IMR-90 (cell line): Measurements from ENCODE around the gene PRDM12. TPM values are rescaled to one million over a fixed set of nuclear protein-coding genes. Genes with fewer than 3 reads are reported as not detected.

Experiments
- ATAC-seq: fragments of 200-7000 bp; cut with Tn5 transposase; 2 replicates; pipeline ENCODE4 v1.9.1; 2020; ENCODE audit warnings: low read depth, mild to moderate bottlenecking, moderate library complexity
- BruUV-seq: library from RNA; stranded (reverse); fragments of 400-500 nt; replicated peaks from 2 replicates; lab custom pipeline; 2021; lab: Mats Ljungman, UMichigan
- CTCF ChIA-PET: fragments of 300-600 bp; formaldehyde crosslinking; extraction: SDS; loops from one replicate; lab custom pipeline; 2021; ENCODE audit warnings: antibody characterized with exemption; lab: Yijun Ruan, JAX
- POLR2A ChIA-PET: fragments of 300-600 bp; sonication (Branson Sonifier 250); formaldehyde crosslinking; loops from one replicate; lab custom pipeline; 2022; ENCODE audit warnings: antibody characterized with exemption; ENCODE audit not compliant: unreplicated experiment; lab: Charles Lee
- DNase-seq: peaks from one replicate; pipeline ENCODE4 v3.0.0; 2013
- H2AFZ ChIP-seq: replicated peaks from 2 replicates; pipeline ENCODE3; 2013; ENCODE audit warnings: low read length, mild to moderate bottlenecking; ENCODE audit not compliant: poor library complexity
- H2AK5ac ChIP-seq: 2 replicates; pipeline ENCODE4 v1.6.1; 2013; ENCODE audit warnings: low read depth, low read length, inconsistent platforms
- H2AK9ac ChIP-seq: replicated peaks from 2 replicates; pipeline ENCODE3; 2013; ENCODE audit warnings: mild to moderate bottlenecking, low read depth, low read length, moderate library complexity; ENCODE audit not compliant: poor library complexity
- H2BK120ac ChIP-seq: 2 replicates; pipeline ENCODE4 v1.6.1; 2013; ENCODE audit warnings: low read depth, low read length, inconsistent platforms
- H2BK15ac ChIP-seq: 3 replicates; pipeline ENCODE4 v1.6.1; 2013; ENCODE audit warnings: low read depth, low read length, inconsistent platforms
- H2BK20ac ChIP-seq: 2 replicates; pipeline ENCODE4 v1.6.1; 2013; ENCODE audit warnings: low read depth, mild to moderate bottlenecking, inconsistent platforms, low read length, moderate library complexity
- H2BK5ac ChIP-seq: 2 replicates; pipeline ENCODE4 v1.6.1; 2013; ENCODE audit warnings: mild to moderate bottlenecking, low read depth, low read length, inconsistent platforms; ENCODE audit not compliant: poor library complexity, severe bottlenecking
- H3K14ac ChIP-seq: replicated peaks from 2 replicates; pipeline ENCODE4 v1.6.1; 2013; ENCODE audit warnings: low read depth, low read length, inconsistent platforms
- H3K18ac ChIP-seq: 2 replicates; pipeline ENCODE4 v1.6.1; 2013; ENCODE audit warnings: low read depth, low read length, control low read depth
- H3K23ac ChIP-seq: 2 replicates; pipeline ENCODE4 v1.6.1; 2013; ENCODE audit warnings: low read depth, low read length, inconsistent platforms
- H3K27ac ChIP-seq: 2 replicates; pipeline ENCODE4 v1.5.1; 2013; ENCODE audit warnings: mild to moderate bottlenecking, control low read depth, low read length; ENCODE audit not compliant: insufficient read depth
- H3K27me3 ChIP-seq: 2 replicates; pipeline ENCODE4 v1.6.1; 2013; ENCODE audit warnings: low read length; ENCODE audit not compliant: control insufficient read depth, insufficient read depth
- H3K36me3 ChIP-seq: 2 replicates; pipeline ENCODE4 v1.6.1; 2013; ENCODE audit warnings: low read length, mixed read lengths; ENCODE audit not compliant: control insufficient read depth, insufficient read depth
- H3K4ac ChIP-seq: 2 replicates; pipeline ENCODE4 v1.6.1; 2013; ENCODE audit warnings: low read depth, low read length, inconsistent platforms
- H3K4me1 ChIP-seq: 2 replicates; pipeline ENCODE4 v1.6.1; 2013; ENCODE audit warnings: low read length, mixed read lengths; ENCODE audit not compliant: control insufficient read depth, insufficient read depth
- H3K4me2 ChIP-seq: 2 replicates; pipeline ENCODE4 v1.6.1; 2013; ENCODE audit warnings: low read depth, mild to moderate bottlenecking, control low read depth, low read length, moderate library complexity
- H3K4me3 ChIP-seq: 2 replicates; pipeline ENCODE4 v1.5.1; 2013; ENCODE audit warnings: low read depth, mild to moderate bottlenecking, control low read depth, low read length, moderate library complexity; ENCODE audit not compliant: insufficient read depth
- H3K56ac ChIP-seq: 2 replicates; pipeline ENCODE4 v1.6.1; 2013; ENCODE audit warnings: low read length, inconsistent platforms; ENCODE audit not compliant: insufficient read depth; ENCODE audit errors: extremely low read depth
- H3K79me1 ChIP-seq, 2 experiments: 2 replicates each; pipeline ENCODE4 v1.6.1; 2013; ENCODE audit warnings: low read length in 2 of 2, inconsistent platforms in 1 of 2, low read depth in 1 of 2
- H3K9ac ChIP-seq: 2 replicates; pipeline ENCODE4 v1.6.1; 2013; ENCODE audit warnings: low read depth, low read length, control low read depth
- H3K9me1 ChIP-seq: 2 replicates; pipeline ENCODE4 v1.6.1; 2013; ENCODE audit warnings: low read length, inconsistent platforms; ENCODE audit not compliant: insufficient read depth
- H3K9me3 ChIP-seq: 2 replicates; pipeline ENCODE4 v1.6.1; 2013; ENCODE audit warnings: low read length; ENCODE audit not compliant: control insufficient read depth, insufficient read depth
- H4K20me1 ChIP-seq: 2 replicates; pipeline ENCODE4 v1.6.1; 2013; ENCODE audit warnings: low read length, inconsistent platforms; ENCODE audit not compliant: insufficient read depth
- H4K5ac ChIP-seq: 2 replicates; pipeline ENCODE4 v1.6.1; 2013; ENCODE audit warnings: mild to moderate bottlenecking, low read depth, low read length, control low read depth
- H4K8ac ChIP-seq, 2 experiments: 2 replicates each; pipeline ENCODE4 v1.6.1; 2013; ENCODE audit warnings: low read depth in 2 of 2, low read length in 2 of 2, control low read depth in 1 of 2, inconsistent platforms in 1 of 2
- H4K91ac ChIP-seq: 2 replicates; pipeline ENCODE4 v1.6.1; 2013; ENCODE audit warnings: low read depth, low read length, inconsistent platforms; ENCODE audit not compliant: insufficient read depth
- CEBPB ChIP-seq: IDR thresholded peaks from 2 replicates; pipeline ENCODE4 v1.6.1; 2012; ENCODE audit warnings: low read depth, low read length, improper control_type of control experiment
- FOS ChIP-seq: fragments of 150-350 bp; IDR thresholded peaks from 2 replicates; pipeline ENCODE4 v1.6.1; 2016; ENCODE audit warnings: low read depth, low read length
- MAZ ChIP-seq: IDR thresholded peaks from 2 replicates; pipeline ENCODE4 v1.6.1; 2012; ENCODE audit warnings: low read depth, mild to moderate bottlenecking, low read length, improper control_type of control experiment, moderate library complexity, borderline replicate concordance
- MXI1 ChIP-seq: IDR thresholded peaks from 2 replicates; pipeline ENCODE4 v1.6.1; 2012; ENCODE audit warnings: low read depth, mild to moderate bottlenecking, low read length, moderate library complexity, borderline replicate concordance
- POLR2A ChIP-seq: IDR thresholded peaks from 2 replicates; pipeline ENCODE4 v1.6.1; 2012; ENCODE audit warnings: mild to moderate bottlenecking, low read depth, low read length
- RAD21 ChIP-seq: IDR thresholded peaks from 2 replicates; pipeline ENCODE4 v1.6.1; 2012; ENCODE audit warnings: low read length, improper control_type of control experiment
- RCOR1 ChIP-seq: IDR thresholded peaks from 2 replicates; pipeline ENCODE4 v1.6.1; 2012; ENCODE audit warnings: mild to moderate bottlenecking, low read length, improper control_type of control experiment; ENCODE audit not compliant: insufficient replicate concordance
- RFX5 ChIP-seq: IDR thresholded peaks from 2 replicates; pipeline ENCODE4 v1.8.0; 2012; ENCODE audit warnings: low read depth, mild to moderate bottlenecking, low read length, moderate library complexity
- whole genome bisulfite sequencing, 2 experiments: methylation state at CpG; one replicate each; pipeline versions ENCODE4 v1.1.5 to v1.1.7; 2013; ENCODE audit warnings: missing lambda C conversion rate in 2 of 2; ENCODE audit not compliant: insufficient read length in 1 of 2; ENCODE audit errors: extremely low coverage in 2 of 2; 5-methylcytosine and 5-hydroxymethylcytosine counted together
- dilution Hi-C: fragments of 300-500 bp; cut with HindIII; formaldehyde crosslinking; loops from one replicate; pipeline ENCODE4 v1.14.3; 2018; ENCODE audit warnings: low sequenced_read_pairs; ENCODE audit not compliant: unreplicated experiment
- in situ Hi-C: fragments of 300-500 bp; cut with MboI; formaldehyde crosslinking; loops from 3 replicates; pipeline ENCODE4 v1.14.3; 2019; ENCODE audit warnings: low sequenced_read_pairs, inconsistent platforms, mixed read lengths
- intact Hi-C: fragments of 100-400 bp; cut with micrococcal nuclease; formaldehyde crosslinking; loops from 2 replicates; pipeline ENCODE4 v1.10.0; 2022
- polyA plus RNA-seq, 3 experiments: library from polyadenylated mRNA; depleted of rRNA; stranded (reverse); fragments of >200 nt; gene quantifications; 2 replicates each; pipeline ENCODE4 v1.2.3, GENCODE V29; 2012; ENCODE audit warnings: low replicate concordance in 1 of 3
- total RNA-seq: library from RNA; depleted of rRNA; stranded (reverse); fragments of >200 nt; gene quantifications from 2 replicates; pipeline ENCODE4 v1.2.3, GENCODE V29; 2012
- TF ChIP-seq, protein P1 (sequence below): fragments of 150-350 bp; IDR thresholded peaks from 2 replicates; pipeline ENCODE4 v1.6.1; 2017; ENCODE audit warnings: mild to moderate bottlenecking, antibody characterized with exemption, low read length, low read depth

PRDM12 gene
- total and polyA plus RNA-seq, 2 of the 4 experiments (the other 2 are of a cell fraction): not detected

GRCh38 chr9:130675396-130675795, 11.0 kb downstream of the PRDM12 start:
- Histone ChIP-seq H3K79me1 (no peaks in the 10 kb centered on the region), H3K4me1 (no peaks in the 10 kb centered on the region), H3K27me3 (peaks cover 27% of the 10 kb centered on the region; the same call in 1 of the 2 replicates), H3K18ac (no peak overlapping the region), H2AK9ac (no peak overlapping the region), H3K27ac (no peak overlapping the region), H2BK15ac (no peak overlapping the region), H3K9ac (no peak overlapping the region), H2AFZ (peak overlapping the region; percentile 29), H2BK5ac (no peak overlapping the region), H2AK5ac (no peak overlapping the region), H3K9me1 (no peaks in the 10 kb centered on the region), H3K14ac (no peak overlapping the region), H4K5ac (no peak overlapping the region), H3K23ac (no peak overlapping the region), H3K56ac (no peak overlapping the region), H3K4me2 (no peak overlapping the region), H3K36me3 (no peaks in the 10 kb centered on the region), H2BK20ac (no peak overlapping the region), H2BK120ac (no peak overlapping the region), H3K9me3 (no peaks in the 10 kb centered on the region), H4K91ac (no peak overlapping the region), H3K4ac (no peak overlapping the region), H4K8ac (no peak overlapping the region), H3K4me3 (no peak overlapping the region), H4K20me1 (no peaks in the 10 kb centered on the region)
- ChIA-PET CTCF (interaction anchor here (1.0 kb wide), 1 partner anchor 9 kb away, joined by 3 read pairs; no protein-coding TSS in a partner anchor), POLR2A (no interaction called here)
- intact Hi-C loops: no loop called here
- 74% methylated on average over 4 of the region's 13 CpGs; no CpG with 5 or more reads in 1 of the 2 experiments for WGBS, 2 experiments
- no TSS peak for BruUV-seq
- DNase-seq (no peak), ATAC-seq (no peak)
- in situ Hi-C loops: no loop called here
- TF ChIP-seq MAZ: no peak
- TF ChIP-seq RCOR1: no peak
- TF ChIP-seq CEBPB: no peak
- no peak for TF ChIP-seq FOS
- no peak for TF ChIP-seq MXI1
- no peak for TF ChIP-seq RAD21
- TF ChIP-seq POLR2A: no peak
- TF ChIP-seq RFX5: no peak
- TF ChIP-seq, protein P1, sequence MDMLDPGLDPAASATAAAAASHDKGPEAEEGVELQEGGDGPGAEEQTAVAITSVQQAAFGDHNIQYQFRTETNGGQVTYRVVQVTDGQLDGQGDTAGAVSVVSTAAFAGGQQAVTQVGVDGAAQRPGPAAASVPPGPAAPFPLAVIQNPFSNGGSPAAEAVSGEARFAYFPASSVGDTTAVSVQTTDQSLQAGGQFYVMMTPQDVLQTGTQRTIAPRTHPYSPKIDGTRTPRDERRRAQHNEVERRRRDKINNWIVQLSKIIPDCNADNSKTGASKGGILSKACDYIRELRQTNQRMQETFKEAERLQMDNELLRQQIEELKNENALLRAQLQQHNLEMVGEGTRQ: no peak
- dilution Hi-C loops: no loop called here
